PC-3 (cell line): ENCODE data around the gene LDHD.

Experiments used
- EZH2 ChIP-seq: fragments of 300-600 bp; sonication (generic); IDR thresholded peaks from one replicate; pipeline ENCODE4 v1.6.1; 2017; ENCODE audit warnings: antibody characterized with exemption, mild to moderate bottlenecking, low read length; ENCODE audit not compliant: unreplicated experiment
- EZH2phosphoT487 ChIP-seq: fragments of 300-600 bp; sonication (generic); IDR thresholded peaks from 2 replicates; pipeline ENCODE4 v1.6.1; 2018; ENCODE audit warnings: mild to moderate bottlenecking, antibody characterized with exemption, low read length, borderline replicate concordance
- TF ChIP-seq, protein P1 (sequence below): fragments of 300-600 bp; sonication (generic); conservative IDR thresholded peaks from 2 replicates; pipeline ENCODE4 v1.5.1; 2017; ENCODE audit warnings: antibody characterized with exemption, low read depth, mild to moderate bottlenecking, low read length

DNA sequence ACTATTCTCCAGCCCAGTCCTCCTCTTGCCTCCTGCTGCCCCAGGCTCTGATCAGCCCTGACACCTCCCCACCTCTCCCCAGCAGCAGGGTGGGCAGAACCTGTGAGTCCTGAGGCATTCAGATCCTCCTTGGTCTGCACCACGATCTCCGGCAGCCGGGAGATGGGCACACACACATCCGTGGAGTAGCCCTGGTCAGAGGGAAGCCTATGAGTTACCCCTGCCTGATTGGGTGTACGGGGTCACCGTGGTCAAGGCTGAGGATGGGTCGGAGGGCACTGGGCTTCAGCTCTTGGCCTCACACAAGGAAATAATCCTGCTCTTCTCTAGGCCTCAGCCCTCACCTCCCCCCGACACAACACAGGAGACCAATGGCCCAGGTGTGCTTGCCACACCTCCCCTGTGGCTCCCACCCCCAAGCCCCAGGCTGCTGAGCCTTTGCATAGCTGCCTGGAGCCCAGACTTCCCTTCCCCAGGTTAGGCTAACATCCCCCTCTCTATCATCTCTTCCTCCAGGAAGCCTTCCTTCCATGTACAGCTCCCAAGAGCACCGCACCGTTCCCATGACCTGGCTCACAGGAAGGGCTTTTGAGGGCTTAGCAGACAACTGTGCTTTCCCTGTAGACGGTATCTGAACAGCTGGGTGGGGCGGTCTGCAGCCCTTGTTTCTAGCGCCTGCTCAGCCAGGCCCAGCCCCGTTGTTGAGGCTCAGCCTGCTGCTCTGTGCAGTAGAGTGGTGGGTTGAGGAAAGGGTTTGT, 3.7 kb downstream of the LDHD start:
- TF ChIP-seq, protein P1, sequence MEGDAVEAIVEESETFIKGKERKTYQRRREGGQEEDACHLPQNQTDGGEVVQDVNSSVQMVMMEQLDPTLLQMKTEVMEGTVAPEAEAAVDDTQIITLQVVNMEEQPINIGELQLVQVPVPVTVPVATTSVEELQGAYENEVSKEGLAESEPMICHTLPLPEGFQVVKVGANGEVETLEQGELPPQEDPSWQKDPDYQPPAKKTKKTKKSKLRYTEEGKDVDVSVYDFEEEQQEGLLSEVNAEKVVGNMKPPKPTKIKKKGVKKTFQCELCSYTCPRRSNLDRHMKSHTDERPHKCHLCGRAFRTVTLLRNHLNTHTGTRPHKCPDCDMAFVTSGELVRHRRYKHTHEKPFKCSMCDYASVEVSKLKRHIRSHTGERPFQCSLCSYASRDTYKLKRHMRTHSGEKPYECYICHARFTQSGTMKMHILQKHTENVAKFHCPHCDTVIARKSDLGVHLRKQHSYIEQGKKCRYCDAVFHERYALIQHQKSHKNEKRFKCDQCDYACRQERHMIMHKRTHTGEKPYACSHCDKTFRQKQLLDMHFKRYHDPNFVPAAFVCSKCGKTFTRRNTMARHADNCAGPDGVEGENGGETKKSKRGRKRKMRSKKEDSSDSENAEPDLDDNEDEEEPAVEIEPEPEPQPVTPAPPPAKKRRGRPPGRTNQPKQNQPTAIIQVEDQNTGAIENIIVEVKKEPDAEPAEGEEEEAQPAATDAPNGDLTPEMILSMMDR = no peak
- TF ChIP-seq EZH2 (no peak), EZH2phosphoT487 (no peak)
